NT2/D1 (cell line): ENCODE results near the gene MCHR2.

Source experiments
- SUZ12 ChIP-seq: IDR thresholded peaks from 2 replicates; pipeline ENCODE4 v1.6.1; 2011; ENCODE audit not compliant: insufficient read length, insufficient read depth; ENCODE audit errors: extremely low read depth
- YY1 ChIP-seq: IDR thresholded peaks from 2 replicates; pipeline ENCODE4 v1.6.1; 2011; ENCODE audit not compliant: insufficient read length, insufficient read depth
- ZNF274 ChIP-seq: IDR thresholded peaks from 2 replicates; pipeline ENCODE4 v1.6.1; 2011; ENCODE audit warnings: mild to moderate bottlenecking, low read depth, low read length

DNA sequence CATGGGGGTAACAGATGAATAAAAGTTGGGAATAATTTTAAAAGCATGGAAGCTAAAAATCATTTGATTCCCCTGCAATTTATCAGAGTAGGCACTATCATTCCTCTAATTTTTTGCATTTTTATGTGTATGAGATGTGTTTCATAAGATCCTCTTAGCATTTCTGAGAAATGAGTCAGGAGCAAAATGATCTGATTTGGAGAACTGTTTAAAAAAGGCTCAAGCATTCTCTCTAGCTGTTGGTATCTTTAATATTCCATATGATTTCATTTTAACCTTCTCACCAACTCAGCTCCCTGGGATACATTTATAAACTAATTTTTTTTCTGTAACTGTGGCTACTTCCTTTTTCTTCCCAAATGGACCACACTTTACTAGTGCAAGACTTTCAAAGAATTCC, 60.9 kb downstream of the MCHR2 start:
- TF ChIP-seq YY1 (no peak), ZNF274 (no peak), SUZ12 (no peak)
